HG03439 (cell line): ENCODE results near the gene AHCYL2.
"Not testable (repeated sequence)": the region's sequence is repeated elsewhere in the genome, so short reads cannot be mapped to it uniquely, and the experiment has no call there.

Experiments used
- ATAC-seq: cut with Tn5 transposase; IDR thresholded peaks from one replicate; pipeline ENCODE4 v1.9.1; 2021; ENCODE audit warnings: mild to moderate bottlenecking, moderate library complexity; ENCODE audit not compliant: unreplicated experiment

The AHCYL2 gene

GRCh38 chr7:129282865-129283264, 58.0 kb downstream of the AHCYL2 start:
- ATAC-seq, result no peak

GRCh38 chr7:129283936-129284335, 59.1 kb downstream of the AHCYL2 start:
- no peak for ATAC-seq

GRCh38 chr7:129285111-129285510, 60.3 kb downstream of the AHCYL2 start:
- no peak for ATAC-seq

- no peak for ATAC-seq
Observed at GRCh38 chr7:129292861-129293260, 68.0 kb downstream of the AHCYL2 start.

GRCh38 chr7:129295015-129295423, 70.2 kb downstream of the AHCYL2 start:
- no peak for ATAC-seq

GRCh38 chr7:129298268-129298893, 73.6 kb downstream of the AHCYL2 start:
- no peak for ATAC-seq

- ATAC-seq, result no peak
Observed at GRCh38 chr7:129299889-129300288, 75.1 kb downstream of the AHCYL2 start.

GRCh38 chr7:129300299-129300698, 75.5 kb downstream of the AHCYL2 start:
- not testable (repeated sequence) for ATAC-seq

GRCh38 chr7:129307592-129307991, 82.8 kb downstream of the AHCYL2 start:
- no peak for ATAC-seq

GRCh38 chr7:129308047-129308446, 83.2 kb downstream of the AHCYL2 start:
- ATAC-seq, result no peak

GRCh38 chr7:129311429-129311828, 86.6 kb downstream of the AHCYL2 start:
- no peak for ATAC-seq

GRCh38 chr7:129313282-129313681, 88.5 kb downstream of the AHCYL2 start:
- ATAC-seq, result no peak

- ATAC-seq, result no peak
Observed at GRCh38 chr7:129315960-129316359, 91.1 kb downstream of the AHCYL2 start.

GRCh38 chr7:129317450-129317849, 92.6 kb downstream of the AHCYL2 start:
- no peak for ATAC-seq

- no peak for ATAC-seq
Observed at GRCh38 chr7:129327076-129327475, 102.2 kb downstream of the AHCYL2 start.

GRCh38 chr7:129332254-129333035, 107.6 kb downstream of the AHCYL2 start:
- no peak for ATAC-seq

GRCh38 chr7:129334473-129334872, 109.6 kb downstream of the AHCYL2 start:
- no peak for ATAC-seq

- ATAC-seq, result no peak
Observed at GRCh38 chr7:129338450-129338849, 113.6 kb downstream of the AHCYL2 start.

- ATAC-seq, result no peak
Observed at GRCh38 chr7:129341212-129341611, 116.4 kb downstream of the AHCYL2 start.

GRCh38 chr7:129341816-129342806, 117.3 kb downstream of the AHCYL2 start:
- no peak for ATAC-seq

- no peak for ATAC-seq
Observed at GRCh38 chr7:129343099-129343700, 118.4 kb downstream of the AHCYL2 start.
